A673 (cell line): ENCODE data around the gene CTSA.

Source experiments
- CTCF ChIP-seq: fragments of 300-800, 200-600 bp; sonication (generic); conservative IDR thresholded peaks from 2 replicates; pipeline ENCODE4 v1.5.1; 2017; ENCODE audit warnings: low read depth, mild to moderate bottlenecking, antibody characterized with exemption, low read length, moderate library complexity, mixed read lengths
- EZH2 ChIP-seq: fragments of 200-600 bp; sonication (generic); IDR thresholded peaks from 2 replicates; pipeline ENCODE4 v1.6.1; 2017; ENCODE audit warnings: borderline replicate concordance, low read depth, mild to moderate bottlenecking, mixed read lengths, antibody characterized with exemption, low read length; ENCODE audit not compliant: poor library complexity, severe bottlenecking

GRCh38 chr20:45845452-45845851 lies 45.7 kb upstream of the CTSA start:
- no peak for TF ChIP-seq CTCF
- TF ChIP-seq EZH2 = no peak
